Activated T-cell treated with anti-CD3 and anti-CD28 coated beads, Interleukin-2, amount 50 U/mL, for 48 hours (primary cell): ENCODE data around the gene SIK2.
"Not testable (repeated sequence)": the region's sequence is repeated elsewhere in the genome, so short reads cannot be mapped to it uniquely, and the experiment has no call there.

ENCODE experiments used
- DNase-seq, 2 experiments: peaks; one replicate each; pipeline ENCODE4 v3.0.0-alpha.2; 2020

SIK2 gene

DNA sequence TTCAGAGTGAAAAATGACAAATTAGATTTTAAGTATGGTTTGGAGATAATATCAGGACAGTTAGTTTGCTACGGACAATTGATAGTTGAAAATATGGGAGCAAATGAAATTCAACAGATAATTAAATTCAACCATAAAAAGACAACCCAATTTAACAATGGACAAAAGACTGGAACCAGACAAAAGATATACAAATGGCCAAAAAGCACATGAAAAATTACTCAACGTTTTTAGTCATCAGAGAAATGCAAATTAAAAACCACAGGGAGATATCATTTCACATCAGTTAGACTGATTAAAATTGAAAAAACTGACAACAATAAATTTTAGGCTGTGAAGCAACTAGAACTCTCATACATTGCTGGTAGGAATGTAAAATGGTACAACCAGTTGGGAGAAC, 27.2 kb downstream of the SIK2 start:
- no peak for DNase-seq

DNA sequence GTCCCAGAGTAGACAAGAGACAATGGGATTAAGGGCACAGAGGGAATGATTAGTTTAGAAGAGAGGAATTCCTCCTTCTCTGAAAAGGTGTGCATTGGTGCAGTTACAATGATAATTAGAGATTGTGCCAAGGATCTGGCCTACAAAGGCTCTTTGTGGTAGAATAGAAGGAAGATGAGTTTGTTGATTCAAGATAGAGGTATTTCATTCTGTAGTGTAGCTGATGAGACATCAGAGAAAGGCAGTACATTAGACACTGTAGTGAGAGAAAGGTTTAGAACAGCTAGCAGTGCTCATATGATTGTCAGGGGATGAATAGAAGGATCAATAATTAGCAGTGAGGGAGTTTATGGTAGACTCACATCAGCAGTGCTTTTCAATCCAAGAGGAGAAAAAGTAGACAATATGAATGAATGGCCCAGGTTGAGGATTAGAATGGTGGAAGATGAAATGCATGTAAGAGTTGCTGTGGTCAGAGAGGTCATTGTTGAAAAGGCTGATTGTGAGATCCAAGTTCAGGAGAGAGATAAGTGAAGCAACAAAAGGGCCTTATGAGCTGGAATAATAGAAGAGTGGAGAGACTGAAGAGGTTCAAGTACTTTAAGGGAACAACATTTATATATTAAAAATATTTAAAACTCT, 28.9 kb downstream of the SIK2 start:
- DNase-seq = no peak

DNA sequence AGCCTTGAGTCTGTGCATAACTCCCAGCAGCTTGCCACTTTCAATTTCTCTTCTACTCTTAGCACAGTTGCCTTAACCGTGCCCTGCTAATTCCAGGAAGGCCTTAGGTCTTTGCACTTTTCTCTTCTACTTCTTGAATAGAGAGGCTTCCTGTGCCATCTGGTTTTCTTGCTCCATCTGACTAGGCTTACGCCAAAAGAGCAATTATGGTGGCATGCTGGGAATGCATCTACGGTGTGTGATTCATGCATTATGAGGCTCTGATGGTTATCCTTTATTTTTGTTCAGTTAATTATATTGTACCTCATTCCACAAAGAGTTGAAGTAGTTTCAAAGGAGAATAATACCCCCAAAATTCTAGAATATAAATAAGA, 29.4 kb downstream of the SIK2 start:
- DNase-seq = no peak

DNA sequence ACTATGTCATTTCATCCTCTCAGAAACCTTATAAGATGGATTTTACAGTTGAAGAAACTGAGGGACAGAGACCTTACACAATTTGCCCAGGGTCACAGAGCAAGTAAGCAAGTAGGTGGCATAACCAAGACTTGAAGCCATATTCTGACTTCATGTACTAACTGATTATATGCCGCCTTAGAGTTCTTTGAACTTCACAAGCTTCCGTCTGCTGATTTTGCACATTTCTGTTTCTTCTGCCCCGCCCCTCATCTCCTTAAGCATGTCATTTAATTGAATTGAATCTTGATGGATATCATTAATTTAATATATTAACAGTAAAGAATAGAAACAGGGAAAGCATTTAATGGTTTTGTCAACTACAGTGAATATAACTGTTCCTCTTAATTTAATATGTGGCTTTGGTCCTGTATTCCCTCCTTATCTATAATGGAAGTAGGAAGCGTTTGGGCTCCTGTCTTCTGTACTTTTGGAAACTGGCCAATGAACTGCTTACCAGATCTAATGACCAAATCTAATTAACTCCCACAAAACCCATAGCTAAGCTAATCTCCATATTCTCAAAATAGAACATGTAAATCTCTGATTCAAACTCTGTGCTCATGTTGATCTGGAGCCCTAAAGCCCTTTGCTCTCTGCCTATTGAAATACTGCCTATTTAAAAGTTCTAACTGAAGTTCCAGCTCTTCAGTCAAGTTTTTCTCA, 30.4 kb downstream of the SIK2 start:
- no peak for DNase-seq

DNA sequence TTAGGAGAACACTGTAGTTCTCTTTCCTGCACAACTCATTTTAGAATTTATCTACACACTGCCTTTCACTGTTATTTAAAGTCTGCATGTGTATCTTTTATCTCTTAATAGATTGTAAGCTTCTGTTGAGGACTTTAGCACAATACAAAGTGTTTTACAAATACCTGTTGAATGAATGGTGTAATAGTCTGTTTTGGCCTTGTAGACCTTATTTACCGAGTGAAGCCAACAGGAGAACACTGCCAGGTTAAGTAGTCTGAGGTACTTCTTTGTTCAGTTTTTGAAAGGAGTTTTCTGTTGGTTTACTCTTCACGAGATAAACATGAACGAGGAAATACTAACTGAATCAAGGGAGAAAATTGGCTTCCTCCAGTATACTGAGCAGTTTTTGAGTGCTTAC, 31.0 kb downstream of the SIK2 start:
- no peak for DNase-seq

DNA sequence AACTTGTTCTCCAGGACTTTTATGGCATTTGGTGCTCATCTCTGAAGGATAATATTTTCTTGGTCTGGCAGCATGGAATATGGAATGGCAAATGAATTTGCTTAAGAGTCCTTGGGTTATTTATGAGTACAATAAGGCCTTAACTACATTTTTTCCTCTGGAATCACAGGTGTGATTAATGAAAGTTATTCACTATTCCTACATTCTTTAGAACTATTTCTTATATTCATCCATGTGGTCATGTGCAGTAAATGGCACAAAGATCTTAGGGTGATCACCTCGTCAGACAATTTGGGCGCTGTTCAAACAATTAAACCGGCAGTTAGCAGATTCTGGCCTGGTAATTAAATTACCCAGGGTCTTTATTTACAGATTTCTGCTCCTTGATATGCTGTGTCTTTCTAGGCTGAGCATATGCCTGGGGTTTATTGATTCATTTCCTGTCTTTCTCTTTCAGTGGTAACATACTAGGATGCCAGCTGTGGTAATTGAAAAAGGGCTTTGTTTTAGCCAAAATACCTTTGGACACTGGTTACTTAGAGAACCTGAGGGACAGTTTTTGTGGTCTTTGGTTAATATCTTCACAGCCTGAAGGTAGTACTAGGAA, 31.6 kb downstream of the SIK2 start:
- no peak for DNase-seq

DNA sequence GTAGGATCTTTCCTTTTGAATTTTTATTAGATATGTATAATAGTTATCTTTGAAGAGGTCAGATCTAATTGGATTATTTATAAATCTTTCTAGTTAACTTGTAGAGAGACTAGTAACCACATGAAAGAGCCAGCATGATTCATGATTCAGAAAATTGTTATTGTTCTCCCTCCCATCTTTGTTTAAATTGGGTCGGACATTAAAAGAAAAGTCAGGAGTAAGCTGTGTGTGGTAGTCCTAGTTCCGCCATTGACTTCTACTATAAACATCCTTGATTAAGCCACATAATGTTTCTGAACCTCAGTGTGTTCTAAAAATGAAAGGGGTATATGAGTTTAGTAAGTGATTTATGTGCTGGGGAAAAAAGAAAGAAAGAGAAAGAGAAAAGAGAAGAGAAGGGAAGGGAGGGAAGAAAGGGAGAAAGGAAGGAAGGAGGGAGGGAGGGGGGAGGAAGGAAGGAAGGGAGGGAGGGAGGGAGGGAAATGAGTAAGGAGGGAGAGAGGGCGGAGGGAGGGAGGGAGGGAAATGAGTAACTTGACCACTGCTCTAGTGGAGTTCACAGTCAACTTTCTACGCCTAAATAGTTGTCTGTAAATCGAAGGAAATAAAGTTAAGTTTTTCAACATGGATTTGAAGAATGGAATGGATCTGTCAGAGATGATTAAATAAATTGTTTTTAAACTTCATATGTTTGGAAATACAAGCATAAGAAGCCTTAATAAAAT, 32.9 kb downstream of the SIK2 start:
- no peak for DNase-seq

DNA sequence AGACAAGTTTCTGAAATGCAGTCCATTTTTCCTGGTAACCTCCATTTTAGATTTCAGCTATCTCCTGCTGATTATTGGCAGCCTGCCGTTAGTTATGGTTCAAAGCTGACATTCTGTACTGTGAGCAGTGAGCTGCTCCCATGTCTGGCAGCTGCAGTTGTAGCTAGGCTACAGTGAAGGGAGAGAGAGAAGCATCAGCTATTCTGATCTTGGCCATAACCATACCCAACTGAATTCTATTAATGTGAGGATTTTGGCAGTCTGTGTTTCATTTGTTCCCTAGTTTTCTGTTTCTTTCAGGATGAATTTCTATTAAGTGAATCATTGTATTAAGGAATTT, 33.4 kb downstream of the SIK2 start:
- no peak for DNase-seq

DNA sequence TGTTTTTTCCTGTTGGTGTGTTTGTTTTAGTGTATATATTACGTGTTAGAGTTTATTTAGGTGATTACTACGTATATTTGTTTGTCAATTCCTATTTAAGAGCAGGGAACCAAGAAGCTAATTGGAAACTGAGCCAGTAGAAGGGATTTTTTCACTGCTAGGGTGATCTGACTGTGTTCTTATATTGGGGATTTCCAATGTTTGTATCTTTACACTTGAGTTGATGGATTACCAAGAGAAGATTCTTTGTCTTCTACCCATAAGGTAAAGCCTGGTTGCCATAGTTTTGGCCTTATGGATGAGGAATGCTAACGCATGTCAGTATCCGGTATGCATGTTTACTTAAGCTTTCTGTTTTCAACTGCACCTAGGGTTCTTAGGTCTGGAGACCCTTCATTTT, 35.6 kb downstream of the SIK2 start:
- no peak for DNase-seq

DNA sequence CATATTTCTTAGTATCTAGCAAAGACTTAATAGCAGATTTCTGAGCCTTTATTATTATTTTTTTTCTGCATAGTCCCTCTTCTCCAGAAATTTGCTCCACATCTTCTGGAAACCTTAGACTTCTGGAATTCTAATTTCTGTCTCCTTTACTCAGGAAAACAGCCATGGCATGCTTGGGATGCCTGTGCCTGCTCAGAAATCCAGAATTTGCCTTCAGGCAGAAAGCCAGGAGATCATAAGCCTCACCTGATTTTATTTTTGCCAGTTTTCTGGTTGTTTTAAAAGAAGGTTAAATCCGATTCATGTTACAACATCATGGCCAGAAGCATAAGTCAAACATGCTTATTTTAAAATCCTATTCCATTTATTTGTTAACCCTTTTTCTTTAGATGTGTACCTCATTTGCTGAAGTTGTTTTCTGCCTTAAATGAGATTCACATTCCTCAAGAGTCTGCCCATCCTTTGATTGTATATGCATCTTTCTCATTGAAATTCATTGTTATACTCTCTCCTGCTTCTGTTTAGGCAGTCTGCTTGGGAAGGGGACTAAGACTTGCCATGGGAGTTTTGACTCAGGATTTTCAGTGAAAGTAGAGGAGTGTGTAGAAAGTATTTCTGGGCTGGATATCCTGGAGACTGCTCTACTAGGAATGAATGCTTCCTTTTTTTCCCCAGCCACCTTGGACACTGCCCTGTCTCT, 37.1 kb downstream of the SIK2 start:
- no peak for DNase-seq

DNA sequence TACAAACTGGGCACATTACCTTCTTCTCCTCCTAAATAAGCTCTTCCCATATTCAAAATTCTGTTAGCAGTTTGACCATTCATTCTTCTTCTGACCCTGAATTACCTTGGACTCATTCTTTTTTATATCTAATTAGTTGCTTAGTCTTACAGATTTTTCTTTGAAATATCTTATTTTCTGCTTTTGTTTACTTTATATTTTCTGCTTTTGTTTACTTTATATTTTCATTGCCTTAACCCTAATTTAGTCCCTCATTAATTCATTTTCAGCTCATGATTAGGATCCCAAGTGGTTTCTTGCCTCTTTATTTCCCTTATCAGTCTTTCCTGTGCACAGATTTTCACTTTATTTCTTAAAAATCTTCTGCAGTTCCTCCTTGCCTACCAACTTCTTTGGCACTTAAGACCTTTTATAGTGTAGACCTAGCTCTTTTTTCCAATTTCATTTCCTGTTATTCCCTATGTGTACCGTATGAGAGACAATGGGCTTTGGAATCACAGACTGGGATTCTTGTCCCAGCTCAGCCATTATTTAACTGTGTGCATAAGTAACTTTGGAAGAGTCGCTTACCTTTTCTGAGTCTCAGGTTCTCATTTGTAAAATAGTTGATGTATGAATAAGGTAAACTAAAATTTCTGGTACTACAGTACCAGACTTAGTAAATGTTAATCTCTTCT, 39.2 kb downstream of the SIK2 start:
- DNase-seq = no peak

DNA sequence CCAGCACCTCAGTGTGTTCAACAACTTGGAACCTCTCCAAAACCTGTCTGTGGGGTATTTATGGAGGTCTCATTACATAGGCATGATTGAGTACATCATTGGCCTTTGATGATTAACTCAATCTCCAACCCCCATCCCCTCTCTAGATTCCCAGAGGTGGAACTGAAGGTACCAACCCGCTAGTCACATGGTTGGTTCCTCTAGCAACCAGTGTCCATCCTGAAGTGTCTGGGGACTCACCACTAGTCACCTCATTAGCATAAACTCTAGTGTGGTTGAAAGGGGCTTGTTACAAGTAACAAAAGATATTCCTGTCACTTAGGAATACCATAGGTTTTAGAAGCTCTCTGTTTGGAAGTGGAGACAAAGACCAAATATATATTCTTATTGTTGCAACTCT, 40.3 kb downstream of the SIK2 start:
- DNase-seq = no peak

DNA sequence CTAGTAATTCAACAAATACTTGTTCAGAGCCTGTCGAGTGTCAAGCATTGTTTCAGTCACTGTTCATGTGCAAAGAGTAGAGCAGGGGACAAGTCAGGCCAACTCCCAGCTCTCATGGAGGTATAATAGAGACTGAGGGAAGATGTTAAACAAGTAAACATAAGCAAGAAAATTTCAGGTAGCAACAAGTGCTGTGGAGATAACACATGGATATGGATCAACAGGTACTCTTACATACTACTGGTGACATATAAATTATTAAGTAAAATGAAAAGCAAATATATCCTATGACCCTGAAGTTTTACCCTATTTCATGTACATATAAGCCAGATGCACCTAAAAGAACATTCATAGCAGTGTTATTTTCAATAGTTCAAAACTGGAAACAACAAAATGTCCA, 42.7 kb downstream of the SIK2 start:
- DNase-seq = no peak

DNA sequence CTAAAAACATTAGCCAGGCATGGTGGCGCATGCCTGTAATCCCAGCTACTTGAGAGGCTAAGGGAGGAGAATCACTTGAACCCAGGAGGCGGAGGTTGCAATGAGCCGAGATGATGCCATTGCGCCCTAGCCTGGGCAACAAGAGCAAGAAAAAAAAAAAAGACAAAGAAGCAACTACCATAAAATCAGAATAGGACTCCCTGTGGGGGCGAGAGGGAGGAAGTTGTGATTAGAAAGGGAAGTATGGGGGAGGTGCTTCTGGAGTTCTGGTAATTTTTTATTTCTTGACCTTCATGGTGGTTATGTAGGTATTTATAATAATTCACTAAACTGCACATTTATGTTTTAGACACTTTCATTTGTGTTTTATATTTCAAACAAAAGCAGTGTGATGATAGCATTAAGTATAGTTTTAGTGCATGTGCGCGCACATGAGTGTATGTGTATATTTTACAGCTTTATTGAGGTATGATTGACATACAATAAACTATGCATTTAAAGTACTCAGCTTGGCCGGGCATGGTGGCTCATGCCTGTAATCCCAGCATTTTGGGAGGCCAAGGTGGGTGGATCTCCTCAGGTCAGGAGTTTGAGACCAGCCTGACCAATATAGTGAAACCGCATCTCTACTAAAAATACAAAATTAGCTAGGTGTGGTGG, 43.5 kb downstream of the SIK2 start:
- DNase-seq = no peak

DNA sequence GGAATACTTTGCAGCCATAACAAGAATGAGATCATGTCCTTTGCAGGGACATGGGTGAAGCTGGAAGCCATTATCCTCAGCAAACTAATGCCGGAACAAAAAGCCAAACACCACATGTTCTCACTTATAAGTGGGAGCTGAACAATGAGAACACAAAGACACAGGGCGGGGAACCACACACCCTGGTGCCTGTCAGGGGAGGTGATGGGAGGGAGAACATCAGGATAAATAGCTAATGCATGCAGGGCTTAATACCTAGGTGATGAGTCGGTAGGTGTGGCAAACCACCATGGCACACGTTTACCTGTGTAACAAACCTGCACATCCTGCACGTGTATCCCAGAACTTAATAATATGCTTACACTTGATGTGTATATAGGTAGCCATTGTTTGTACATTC, 49.1 kb downstream of the SIK2 start:
- DNase-seq = not testable (repeated sequence)

DNA sequence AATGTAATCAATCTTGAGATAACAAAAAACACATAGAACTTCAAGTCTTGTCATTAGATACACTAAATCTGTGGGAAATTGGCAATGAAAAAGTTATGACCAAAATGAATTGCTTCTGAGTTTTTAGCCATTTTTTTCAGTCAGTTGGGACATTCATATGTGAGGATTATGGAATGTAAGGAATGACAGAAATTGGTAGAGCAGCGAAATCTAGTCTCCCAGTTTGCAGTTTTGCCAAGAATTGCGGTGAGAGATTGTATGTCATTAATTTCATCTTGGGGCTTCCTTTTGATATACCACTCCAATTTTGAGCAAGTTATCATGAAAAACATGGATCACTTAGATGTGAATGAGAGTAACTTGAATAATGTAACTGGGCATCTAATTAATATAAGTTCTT, 49.9 kb downstream of the SIK2 start:
- DNase-seq = no peak

DNA sequence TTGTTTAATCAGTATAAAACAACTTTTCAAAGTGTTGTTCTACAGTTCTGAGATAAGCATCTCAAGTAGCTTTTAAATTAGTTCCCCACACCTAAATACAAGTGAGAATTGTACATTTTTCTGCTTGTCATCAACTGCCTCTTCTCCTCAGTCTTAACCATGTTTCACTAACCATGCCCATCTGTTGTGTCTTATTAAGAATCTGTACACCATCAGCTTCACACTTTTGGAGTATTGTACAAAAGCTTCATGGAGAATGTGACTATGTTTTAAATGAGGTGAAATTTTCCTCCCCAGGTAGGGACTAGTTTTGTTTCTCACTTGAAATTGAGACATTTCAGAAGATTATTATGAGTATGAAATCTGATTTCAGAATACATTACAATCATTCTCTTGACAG, 52.4 kb downstream of the SIK2 start:
- DNase-seq = no peak

DNA sequence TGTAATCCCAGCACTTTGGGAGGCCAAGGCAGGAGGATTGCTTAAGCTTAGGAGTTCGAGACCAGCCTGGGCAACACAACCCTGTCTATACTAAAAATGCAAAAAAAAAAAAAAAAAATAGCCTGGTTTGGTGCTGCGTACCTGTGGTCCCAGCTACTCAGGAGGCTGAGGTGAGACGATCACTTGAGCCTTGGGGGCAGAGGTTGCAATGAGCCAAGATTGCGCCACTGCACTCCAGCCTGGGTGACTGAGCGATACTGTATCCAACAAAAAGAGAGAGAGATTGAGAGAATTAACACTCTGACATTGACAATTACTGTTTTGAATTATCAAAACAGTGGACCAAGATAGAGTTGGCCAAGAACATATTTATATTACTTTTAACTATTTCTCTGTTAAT, 53.7 kb downstream of the SIK2 start:
- no peak for DNase-seq

DNA sequence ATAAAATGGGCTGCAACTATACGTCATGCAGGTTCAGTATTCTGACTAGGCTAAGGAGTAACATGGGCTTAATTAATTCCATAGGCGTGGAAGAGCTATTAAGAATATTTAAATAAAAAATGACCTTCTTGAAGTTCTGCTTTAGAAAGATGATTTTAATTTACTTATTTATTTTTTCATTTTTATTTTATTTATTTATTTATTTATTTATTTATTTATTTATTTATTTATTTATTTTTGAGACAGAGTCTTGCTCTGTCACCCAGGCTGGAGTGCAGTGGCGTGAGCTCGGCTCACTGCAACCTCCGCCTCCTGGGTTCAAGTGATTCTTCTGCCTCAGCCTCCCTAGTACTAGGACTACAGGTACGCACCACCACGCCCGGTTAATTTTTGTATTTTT, 55.7 kb downstream of the SIK2 start:
- DNase-seq = not testable (repeated sequence)

DNA sequence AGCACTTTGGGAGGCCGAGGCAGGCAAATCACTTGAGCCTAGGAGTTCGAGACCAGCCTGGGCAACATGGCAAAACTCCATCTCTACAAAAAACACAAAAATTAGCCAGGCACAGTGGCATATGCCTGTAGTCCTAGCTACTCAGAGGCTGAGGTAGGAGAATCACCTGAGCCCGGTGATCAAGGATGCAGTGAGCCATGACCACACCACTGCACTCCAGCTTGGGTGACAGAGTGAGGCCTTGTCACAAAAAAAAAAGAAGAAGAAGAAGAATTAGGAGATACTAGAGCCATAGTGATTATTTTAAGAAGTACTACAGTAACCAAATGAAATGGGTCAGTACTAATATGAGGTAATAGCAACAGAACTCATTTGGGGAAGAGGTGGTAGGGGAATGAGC, 56.2 kb downstream of the SIK2 start:
- not testable (repeated sequence) for DNase-seq

DNA sequence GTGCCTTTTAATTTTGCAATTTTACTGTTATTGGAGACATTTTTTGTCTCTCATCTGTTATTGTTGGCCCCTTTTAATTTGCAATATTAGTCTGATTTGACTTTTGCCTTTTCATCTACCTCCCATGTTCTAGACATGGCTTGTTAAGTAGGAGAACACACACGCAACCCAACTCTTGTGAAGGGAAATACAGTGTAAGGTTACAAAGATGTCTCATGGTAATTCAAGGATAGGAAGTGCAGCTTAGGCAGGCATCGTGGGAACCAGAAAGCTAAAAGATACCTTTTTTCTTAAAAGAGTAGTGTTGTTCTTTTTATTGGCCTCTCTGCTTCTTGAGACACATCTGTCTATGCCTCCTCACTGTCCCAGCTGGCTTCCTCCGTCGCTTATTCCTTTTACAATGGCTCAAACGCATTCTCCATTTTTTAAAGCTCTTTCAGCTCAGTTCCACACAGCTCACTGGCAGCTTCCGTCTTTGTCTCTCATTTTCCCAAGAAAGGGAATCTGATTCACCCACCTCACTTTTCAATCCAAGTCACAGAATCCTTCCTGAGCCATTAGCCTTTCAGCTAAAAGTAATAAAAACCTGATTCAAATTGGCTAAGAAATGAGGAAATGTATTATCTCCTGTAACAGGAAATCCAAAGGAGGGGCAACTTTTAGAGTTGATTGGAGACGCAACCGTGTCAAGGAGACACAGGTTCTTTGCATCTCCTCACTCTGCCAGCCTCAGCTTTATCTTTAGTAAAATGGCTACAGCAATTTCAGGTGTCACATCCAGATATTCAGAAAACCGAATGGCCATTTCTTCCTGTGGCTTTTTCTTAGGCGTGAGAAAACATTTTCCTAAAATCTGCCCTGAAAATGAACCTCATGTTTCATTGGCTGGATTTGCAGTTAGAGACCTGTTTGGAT, 57.2 kb downstream of the SIK2 start:
- no peak for DNase-seq
